ENCODE data around the gene CLNS1A. TPM values are rescaled to one million over a fixed set of nuclear protein-coding genes. Genes with fewer than 3 reads are reported as not detected.

The CLNS1A gene
- total RNA-seq, 1 experiment from 2014 or later, result 151 TPM

- TF ChIP-seq EZH2phosphoT487 (IDR thresholded peaks at IDR 0.05; ENCODE audit: borderline replicate concordance) (no peak), CTCF (IDR thresholded peaks at IDR 0.05 in 2 of 3, conservative IDR thresholded peaks at IDR 0.05 in 1 of 3; ENCODE audit: borderline replicate concordance in 1 of 3, insufficient read depth in 1 of 3, low read depth in 2 of 3, low read length in 2 of 3) (no peak), SP1 (IDR thresholded peaks at IDR 0.05; ENCODE audit: low read depth) (no peak), RAD21 (IDR thresholded peaks at IDR 0.05; ENCODE audit: low read depth) (no peak), CEBPB (IDR thresholded peaks at IDR 0.05; ENCODE audit: low read depth) (no peak), MAX (IDR thresholded peaks at IDR 0.05) (no peak)
Measured at GRCh38 chr11:77596626-77597025, 41.0 kb downstream of the CLNS1A start (continued).

- H3K79me2 ChIP-seq (ENCODE audit: insufficient read depth, low read length), result no peaks in the 10 kb centered on the region
- TF ChIP-seq CEBPB (IDR thresholded peaks at IDR 0.05; ENCODE audit: low read depth) (no peak), SP1 (IDR thresholded peaks at IDR 0.05; ENCODE audit: low read depth) (no peak), JUND (IDR thresholded peaks at IDR 0.05) (no peak), TCF7L2 (IDR thresholded peaks at IDR 0.05; ENCODE audit: borderline replicate concordance, extremely low read depth, insufficient read depth, insufficient read length) (no peak), EZH2phosphoT487 (IDR thresholded peaks at IDR 0.05; ENCODE audit: borderline replicate concordance) (no peak), SRF (IDR thresholded peaks at IDR 0.05; ENCODE audit: low read depth) (no peak)
- no peak overlapping the region for H3K4me3 ChIP-seq (replicated peaks in 1 of 2; ENCODE audit: low read depth in 1 of 2, low read length in 2 of 2)
- no peaks in the 10 kb centered on the region for H4K20me1 ChIP-seq (ENCODE audit: insufficient read depth)
- H3K36me3 ChIP-seq (ENCODE audit: control insufficient read depth in 1 of 2, insufficient read depth in 2 of 2, low read length in 2 of 2), result no peaks in the 10 kb centered on the region
- no peak overlapping the region for H3K4me2 ChIP-seq (ENCODE audit: low read length)
- no peak for ATAC-seq
- ChIA-PET CTCF (no interaction called here), RAD21 (ENCODE audit: low non-redundant PET in 1 of 2, low total read pairs in 2 of 2, uncharacterized antibody in 2 of 2, unreplicated experiment in 2 of 2) (no interaction called here), POLR2A (no interaction called here)
- intact Hi-C loops (cut with micrococcal nuclease), result no loop called here
- no peak overlapping the region for H3K9ac ChIP-seq (ENCODE audit: low read length)
- no peak overlapping the region for H3K27ac ChIP-seq (ENCODE audit: low read depth, low read length)
- no TSS peak for BruUV-seq (replicated peaks)
- DNase-seq (ENCODE audit: low read depth, low spot score), result no peak
- H3K9me3 ChIP-seq (ENCODE audit: control insufficient read depth in 1 of 2, insufficient read depth in 1 of 2, low read depth in 1 of 2, low read length in 2 of 2), result no peaks in the 10 kb centered on the region
- no peaks in the 10 kb centered on the region for H3K27me3 ChIP-seq (ENCODE audit: insufficient read depth, low read length)
- peaks cover 0 to 10% of the 10 kb centered on the region in 2 experiments; a peak in 2 of 4 replicates for H3K4me1 ChIP-seq (ENCODE audit: control insufficient read depth in 1 of 2, insufficient read depth in 2 of 2, low read length in 2 of 2)
- no peak overlapping the region for H2AFZ ChIP-seq (ENCODE audit: low read depth, low read length, poor library complexity, severe bottlenecking)
- H3K9me2 ChIP-seq (ENCODE audit: insufficient read depth), result no peaks in the 10 kb centered on the region
Measured at GRCh38 chr11:77593883-77594282, 43.7 kb downstream of the CLNS1A start.

All from HCT116 (cell line).